ENCODE measurements around the gene LILRA6.
"Not testable (repeated sequence)": the region's sequence is repeated elsewhere in the genome, so short reads cannot be mapped to it uniquely, and the experiment has no call there.

Gene LILRA6

DNA sequence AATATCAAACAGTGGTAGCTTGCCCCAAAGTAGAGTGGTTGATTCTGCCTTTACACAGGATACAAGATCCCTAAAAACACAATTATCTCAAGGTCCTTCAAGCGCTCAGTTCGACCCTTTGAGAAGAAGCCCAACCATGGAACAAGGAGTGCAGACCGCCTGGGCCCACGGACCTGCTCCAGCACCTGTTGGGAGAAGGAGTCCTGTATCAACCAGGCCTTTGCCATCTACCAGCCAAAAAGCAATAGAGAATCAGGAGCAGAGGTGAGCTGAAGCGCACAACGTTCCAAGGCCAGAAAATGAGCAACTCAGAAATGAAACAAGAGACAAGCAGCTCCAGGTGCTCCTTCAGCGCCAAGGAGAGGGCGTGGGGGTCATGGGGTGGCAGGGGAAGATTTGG is 13.4 kb downstream of the LILRA6 start:
- no peak for DNase-seq

DNA sequence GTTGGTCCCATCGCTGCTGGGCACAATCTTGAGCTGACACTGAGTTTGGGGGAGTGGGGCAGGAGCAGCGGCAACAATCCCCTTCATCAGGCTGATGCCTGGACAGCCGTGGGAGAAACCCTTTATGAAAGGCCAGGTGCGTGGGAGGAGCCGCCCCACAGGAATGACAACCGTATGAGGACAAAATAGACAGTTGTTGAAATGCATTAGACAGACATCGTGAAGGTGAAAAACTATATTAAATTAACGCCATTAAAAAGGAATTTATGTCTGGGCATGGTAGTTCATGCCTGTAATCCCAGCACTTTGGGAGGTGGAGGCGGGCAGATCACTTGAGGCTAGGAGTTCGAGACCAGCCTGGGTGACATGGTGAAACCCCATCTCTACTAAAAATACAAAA is 18.0 kb downstream of the LILRA6 start:
- DNase-seq: not testable (repeated sequence)

DNA sequence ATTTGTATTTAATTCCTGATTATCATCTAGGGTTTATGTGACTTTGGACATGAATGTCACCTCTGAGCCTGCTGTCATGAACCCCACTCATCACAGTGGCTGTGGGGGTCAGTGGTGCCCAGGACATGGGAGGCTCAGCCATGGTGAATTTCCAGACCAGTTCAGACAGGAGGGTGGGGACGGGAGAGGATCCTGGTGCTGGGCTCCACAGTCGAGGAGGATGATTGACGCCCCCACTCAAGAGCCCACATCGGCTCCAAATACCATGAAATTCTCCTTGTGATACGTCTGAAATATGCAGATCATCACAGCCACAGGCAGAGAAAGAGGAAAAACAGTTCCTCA is 18.7 kb downstream of the LILRA6 start:
- not testable (repeated sequence) for DNase-seq

- DNase-seq: not testable (repeated sequence)
These were observed 19.2 kb downstream of the LILRA6 start for GRCh38 chr19:54223277-54223936.

- not testable (repeated sequence) for DNase-seq
These were observed 19.9 kb downstream of the LILRA6 start, which contains the start of gene LILRB3 for GRCh38 chr19:54222474-54223276. Gene LILRB3 (minus strand): TSS chr19:54223007. CDS start chr19:54222976, 31 bp downstream.

DNA sequence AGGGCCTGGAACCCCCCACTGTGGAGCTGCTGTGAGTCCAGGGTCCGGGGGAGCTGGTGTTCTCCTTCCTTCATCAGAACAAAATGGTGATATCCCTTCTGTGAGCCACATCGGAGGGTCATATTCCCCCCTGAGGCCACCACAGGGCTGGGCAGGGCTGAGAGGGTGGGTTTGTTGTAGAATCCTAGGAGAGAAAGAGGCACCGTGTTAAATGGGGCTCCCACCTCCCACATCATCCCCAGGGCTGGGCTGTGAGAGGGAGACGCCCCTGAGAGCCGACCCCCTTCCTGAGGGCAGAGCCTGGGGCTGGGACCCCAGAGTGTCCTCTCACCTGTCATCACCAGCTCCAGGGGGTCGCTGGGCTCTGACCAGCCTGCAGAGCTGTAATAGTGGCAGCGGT is 20.6 kb downstream of the LILRA6 start:
- not testable (repeated sequence) for DNase-seq

DNA sequence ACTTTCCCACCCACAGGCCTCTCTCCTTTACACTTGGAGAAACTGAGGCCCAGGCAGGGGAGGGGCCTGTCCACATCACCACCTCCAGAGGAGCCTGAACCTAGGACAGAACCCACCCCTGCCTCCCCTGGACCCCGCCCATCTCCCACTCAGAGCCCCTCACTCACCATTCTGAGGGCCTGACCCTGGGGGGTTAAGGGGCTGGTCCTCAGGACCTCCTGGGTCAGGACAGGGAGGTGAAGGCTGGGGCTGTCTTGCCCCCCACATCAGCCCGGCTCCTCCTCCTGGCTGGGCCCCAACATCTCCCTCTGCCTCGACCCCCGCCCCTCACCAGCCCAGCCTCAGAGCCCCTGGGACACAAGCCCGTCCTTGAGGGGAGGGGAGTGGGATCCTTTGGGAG is 22.9 kb downstream of the LILRA6 start:
- DNase-seq: not testable (repeated sequence)

GRCh38 chr19:54218960-54219661 is 23.5 kb downstream of the LILRA6 start:
- DNase-seq: no peak

- DNase-seq: no peak
These were observed 24.3 kb downstream of the LILRA6 start for GRCh38 chr19:54218259-54218658.

DNA sequence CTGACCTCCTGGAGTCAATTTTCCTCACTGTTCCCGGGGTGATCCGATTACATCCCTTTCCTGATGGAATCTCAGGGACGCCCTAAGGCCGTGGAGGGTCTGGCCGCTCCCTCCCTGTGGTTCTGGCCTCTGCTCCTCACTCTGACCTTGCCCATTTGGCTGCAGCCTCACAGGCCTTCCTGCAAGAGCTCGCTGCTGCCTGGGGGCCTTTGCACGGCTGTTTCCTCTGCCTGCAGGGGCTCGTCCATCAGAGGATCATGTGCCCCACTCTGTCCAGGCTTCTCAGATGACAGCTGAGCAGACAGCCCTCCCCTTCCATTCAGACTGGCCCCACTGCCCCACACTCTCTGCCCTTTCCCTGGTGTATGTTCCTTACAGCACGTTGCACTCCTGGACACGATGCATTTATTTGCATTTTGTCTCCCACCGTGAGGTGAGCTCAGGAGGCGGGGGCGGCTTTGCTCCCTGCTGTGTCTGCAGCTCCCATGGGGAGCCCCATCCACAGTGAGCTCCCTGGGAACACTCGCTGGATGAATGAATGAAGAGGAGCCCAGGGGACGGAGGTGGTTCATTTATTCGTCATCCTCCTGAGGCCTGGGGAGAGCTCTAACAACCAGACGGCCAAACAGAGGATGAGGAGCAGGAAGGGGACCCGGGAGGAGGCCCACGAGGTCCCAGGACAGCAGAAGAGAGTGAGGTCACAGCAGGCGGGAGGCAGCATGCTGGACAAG is 24.9 kb downstream of the LILRA6 start:
- not testable (repeated sequence) for DNase-seq

GRCh38 chr19:54216869-54217268 is 25.7 kb downstream of the LILRA6 start:
- no peak for DNase-seq

DNA sequence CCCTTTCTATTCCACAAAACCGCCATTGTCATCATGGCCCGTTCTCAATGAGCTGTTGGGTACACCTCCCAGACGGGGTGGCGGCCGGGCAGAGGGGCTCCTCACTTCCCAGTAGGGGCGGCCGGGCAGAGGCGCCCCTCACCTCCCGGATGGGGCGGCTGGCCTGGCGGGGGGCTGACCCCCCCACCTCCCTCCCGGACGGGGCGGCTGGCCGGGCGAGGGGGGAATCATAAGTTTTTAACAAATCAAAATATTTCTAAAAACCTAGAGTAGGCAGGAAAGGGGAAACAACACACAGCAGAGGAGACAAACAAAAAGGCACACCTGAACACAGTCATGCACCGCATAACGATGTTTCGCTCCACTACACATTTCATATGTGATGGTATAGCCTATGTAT is 27.9 kb downstream of the LILRA6 start:
- not testable (repeated sequence) for DNase-seq

GRCh38 chr19:54214217-54214616 is 28.4 kb downstream of the LILRA6 start:
- not testable (repeated sequence) for DNase-seq

DNA sequence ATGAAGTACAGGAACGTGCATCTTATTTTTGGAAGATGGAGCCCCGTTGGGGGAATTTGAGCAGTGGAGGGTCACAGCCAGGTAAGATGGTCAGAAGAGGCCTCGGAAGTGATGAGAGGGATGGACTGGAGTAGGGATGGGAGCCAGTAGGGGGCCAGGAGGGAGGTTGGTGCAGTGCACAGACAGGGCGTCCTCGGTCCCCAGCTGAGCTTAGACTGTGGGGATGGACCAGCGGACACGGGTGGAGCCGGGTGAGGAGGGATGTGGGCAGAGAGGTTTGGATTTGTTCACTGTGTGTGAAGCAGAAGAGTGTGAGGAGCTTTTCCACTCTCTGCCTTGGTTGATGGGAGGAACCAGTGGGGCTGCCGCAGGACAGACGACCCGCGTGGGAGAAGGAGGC is 31.4 kb downstream of the LILRA6 start:
- no peak for DNase-seq

DNA sequence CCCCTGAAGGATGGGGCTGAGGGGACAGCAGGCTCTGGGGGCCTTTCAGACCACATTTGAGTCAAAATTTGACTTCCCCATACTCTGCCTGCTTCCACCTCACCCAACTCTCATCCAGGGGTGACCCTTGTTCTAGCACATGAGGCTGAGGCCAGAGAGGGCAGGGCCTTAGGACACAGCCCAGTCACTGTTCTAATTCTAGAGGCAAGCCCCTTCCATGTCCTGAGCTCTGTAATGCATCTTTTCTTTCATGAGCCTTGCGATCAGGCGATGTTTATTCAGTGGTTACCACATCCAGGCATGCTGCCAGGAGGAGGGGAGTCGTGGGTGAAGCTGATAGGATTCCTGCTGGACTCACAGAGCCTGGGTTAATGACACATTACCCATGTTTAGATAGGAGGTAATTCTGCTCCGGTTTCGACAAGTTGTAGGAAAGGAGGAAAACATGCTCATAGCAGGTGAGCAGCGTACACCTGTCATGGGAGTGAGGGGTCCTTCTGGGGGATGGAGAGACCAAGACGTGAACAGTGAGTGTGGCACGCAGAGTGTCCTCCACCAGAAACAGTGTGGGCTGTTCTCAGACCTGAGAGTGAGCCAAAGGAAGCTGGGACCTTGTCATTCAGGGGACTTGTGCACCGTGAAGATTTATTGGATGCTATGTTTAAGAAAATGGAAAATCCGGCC is 32.6 kb downstream of the LILRA6 start:
- DNase-seq: no peak

DNA sequence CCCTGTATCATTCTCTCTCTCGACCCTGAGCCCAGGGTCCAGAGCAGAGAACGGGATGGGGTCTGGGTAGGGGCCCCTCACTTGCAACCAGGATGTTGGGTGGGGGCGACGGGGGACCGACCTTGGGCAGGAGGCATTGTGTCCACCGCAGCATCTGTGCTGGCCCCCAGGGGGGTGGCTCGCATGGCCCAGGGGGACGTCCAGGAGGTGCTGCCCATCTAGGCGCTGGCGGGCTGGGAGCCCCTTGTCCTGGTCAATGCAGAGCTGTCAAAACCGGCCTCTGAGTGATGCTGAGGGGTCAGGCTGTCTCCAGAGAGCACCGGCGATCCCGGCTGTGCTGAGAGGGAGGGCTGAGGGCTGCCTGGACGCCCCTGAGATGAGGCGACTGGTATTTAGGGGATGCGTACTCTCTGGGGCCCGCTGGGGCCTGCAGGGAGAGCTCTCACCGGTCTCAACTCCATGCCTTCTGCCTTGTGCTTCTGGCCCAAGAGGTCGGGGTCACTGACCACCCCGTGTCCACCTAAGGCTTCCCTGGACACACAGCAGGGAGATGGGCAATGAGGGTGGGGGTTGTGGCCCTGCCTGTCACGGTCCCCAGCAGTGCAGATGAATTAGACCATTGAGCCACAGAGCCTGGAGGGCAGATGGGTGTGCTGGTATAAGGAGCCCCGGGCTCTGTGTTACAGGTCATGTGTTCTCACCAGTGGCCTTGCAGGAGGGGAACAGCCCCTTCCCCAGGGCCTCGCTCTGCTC is 33.4 kb downstream of the LILRA6 start:
- no peak for DNase-seq

- DNase-seq: no peak
These were observed 33.9 kb downstream of the LILRA6 start for GRCh38 chr19:54208784-54209057.

DNA sequence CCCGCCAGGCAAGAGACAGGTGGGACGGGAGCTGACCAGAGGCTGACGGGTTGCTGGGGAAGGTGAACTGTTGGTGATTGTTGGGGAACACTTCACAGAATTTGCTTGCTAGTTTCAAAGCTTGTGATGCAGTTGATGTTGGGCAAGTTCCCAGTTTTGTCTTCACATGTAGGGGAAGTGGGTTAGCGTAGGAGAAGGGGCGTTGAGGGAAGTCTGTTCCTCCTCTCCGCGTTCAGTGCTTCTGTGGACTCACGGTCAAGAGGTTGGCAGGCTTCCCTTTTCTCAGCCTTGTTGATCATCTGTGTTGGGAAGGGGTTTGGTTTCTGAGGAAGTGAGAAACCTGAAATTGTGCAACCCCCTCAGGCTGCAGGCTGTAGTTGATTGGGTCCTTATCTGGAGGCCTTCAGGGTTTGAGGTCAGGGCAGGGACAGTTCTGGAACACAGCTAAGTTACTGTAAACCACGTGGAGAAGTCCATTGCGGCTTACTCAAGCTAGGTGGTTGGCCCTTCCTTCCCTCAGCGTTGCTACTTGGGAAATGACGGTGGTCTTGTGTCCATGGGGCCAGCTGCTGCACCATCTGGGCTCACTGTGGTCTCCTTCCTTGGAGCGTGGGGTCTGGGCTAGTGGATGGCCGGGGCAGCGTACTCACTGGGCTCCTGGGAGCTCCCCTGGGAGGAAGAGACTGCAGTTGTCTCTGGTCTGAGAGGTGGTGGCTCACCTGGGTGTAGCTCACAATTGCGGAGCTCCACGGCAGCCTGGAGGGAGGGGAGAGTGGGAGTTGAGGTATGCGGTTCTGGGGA is 34.4 kb downstream of the LILRA6 start:
- no peak for DNase-seq

DNA sequence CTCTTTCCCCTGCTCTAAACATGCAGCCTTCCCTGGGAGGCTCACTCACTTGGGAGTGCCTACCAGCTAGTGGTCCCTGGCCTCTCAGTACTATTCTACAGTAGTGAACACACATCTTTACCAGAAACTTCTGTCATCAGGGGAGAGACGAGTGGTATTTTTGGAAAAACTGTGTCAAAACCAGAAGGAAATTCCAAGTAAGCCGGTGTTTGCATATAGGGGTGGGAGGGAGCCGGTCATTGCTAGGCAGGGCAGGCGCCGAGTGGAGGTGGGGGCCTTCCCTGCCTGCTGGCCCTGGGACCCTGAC is 35.0 kb downstream of the LILRA6 start:
- DNase-seq: no peak

- DNase-seq: not testable (repeated sequence)
These were observed 35.4 kb downstream of the LILRA6 start for GRCh38 chr19:54207193-54207592.

GRCh38 chr19:54206831-54207177 is 35.8 kb downstream of the LILRA6 start:
- no peak for DNase-seq
